ENCODE data around the gene ADAM21.

GRCh38 chr14:70473825-70474224, 21.9 kb downstream of the ADAM21 start:
- TF ChIP-seq EP300 (conservative IDR thresholded peaks at IDR 0.05; ENCODE audit: poor library complexity, severe bottlenecking) (no peak), CTCF (IDR thresholded peaks at IDR 0.05; ENCODE audit: poor library complexity, severe bottlenecking) (no peak), POLR2AphosphoS5 (IDR thresholded peaks at IDR 0.05) (no peak), MXI1 (conservative IDR thresholded peaks at IDR 0.05; ENCODE audit: poor library complexity, severe bottlenecking) (no peak), TAF1 (IDR thresholded peaks at IDR 0.05; ENCODE audit: low read depth) (no peak), SMC3 (conservative IDR thresholded peaks at IDR 0.05; ENCODE audit: poor library complexity) (no peak)

Measured in neural cell (in vitro differentiated cells).